Stomach (tissue), 9 donors: ENCODE results near the gene DCLK2. TPM values are rescaled to one million over a fixed set of nuclear protein-coding genes. Genes with fewer than 3 reads are reported as not detected.

Source experiments
- DNase-seq, 2 donors: peaks; one replicate each; pipeline versions ENCODE4 v3.0.0 to v3.0.0-alpha.2; 2013 to 2019
- H3K27ac ChIP-seq, 5 donors: fragments of 200-600 bp in 4 of 5; sonication (generic) in 4 of 5; one replicate each; pipeline ENCODE4 v1.5.1; 2013 to 2019; ENCODE audit warnings: mild to moderate bottlenecking in 1 of 5, moderate library complexity in 1 of 5
- H3K27me3 ChIP-seq, 3 donors: fragments of 200-600 bp; sonication (generic); one replicate each; pipeline ENCODE4 v1.5.1; 2017 to 2019; ENCODE audit warnings: mixed run types in 1 of 3
- H3K36me3 ChIP-seq, 4 donors: fragments of 200-600 bp; sonication (generic); 1 replicate in 3 of 4; 2 replicates in 1 of 4; pipeline ENCODE4 v1.5.1; 2016 to 2019
- H3K4me1 ChIP-seq, 4 donors: fragments of 200-600 bp; sonication (generic); one replicate each; pipeline ENCODE4 v1.5.1; 2016 to 2019
- H3K4me3 ChIP-seq, 4 donors: fragments of 200-600 bp; sonication (generic) in 3 of 4; one replicate each; pipeline ENCODE4 v1.5.1; 2016 to 2019; ENCODE audit warnings: mild to moderate bottlenecking in 1 of 4
- H3K9me3 ChIP-seq, 4 donors: fragments of 200-600 bp; sonication (generic); one replicate each; pipeline ENCODE4 v1.5.1; 2016 to 2019
- EP300 ChIP-seq: sonication (generic); formaldehyde crosslinking; IDR thresholded peaks from one replicate; pipeline ENCODE4 v1.6.1; 2017; ENCODE audit warnings: antibody characterized with exemption
- POLR2A ChIP-seq, 4 donors: fragments of 450-650 bp; IDR thresholded peaks; one replicate each; pipeline ENCODE4 v1.6.1; 2016; ENCODE audit warnings: antibody characterized with exemption in 4 of 4, control low read depth in 2 of 4, mild to moderate bottlenecking in 1 of 4, moderate library complexity in 1 of 4
- POLR2AphosphoS5 ChIP-seq, 3 donors: sonication (generic); formaldehyde crosslinking; IDR thresholded peaks; one replicate each; pipeline ENCODE4 v1.6.1; 2016; ENCODE audit warnings: antibody characterized with exemption in 3 of 3
- WGBS, 5 donors: extraction: QIAGEN DNeasy Blood & Tissue Kit in 3 of 5; methylation state at CpG; one replicate each; pipeline versions ENCODE4 v1.1.5 to v1.1.7; 2013 to 2018; 5-methylcytosine and 5-hydroxymethylcytosine counted together
- intact Hi-C: fragments of 100-400 bp; cut with DNase I; formaldehyde crosslinking; loops from one replicate; pipeline ENCODE4 v1.15.1; 2023; ENCODE audit warnings: low total_unique reads
- polyA plus RNA-seq, 3 donors: library from polyadenylated mRNA; stranded (reverse); fragments of 200-250 nt; gene quantifications; one replicate each; pipeline ENCODE4 v1.2.3, GENCODE V29; 2013
- total RNA-seq, 5 donors: library from RNA; depleted of rRNA; stranded (reverse); fragments of >200 nt; gene quantifications; one replicate each; pipeline versions ENCODE4 v1.1.0 to v1.2.3, GENCODE V29; 2014 to 2016
- TF ChIP-seq, protein P1 (sequence below), 7 experiments: fragments of 450-650 bp in 4 of 7; fragments of 200-600 bp in 3 of 7; sonication (generic) in 3 of 7; IDR thresholded peaks; one replicate each; pipeline ENCODE4 v1.5.1; 2016 to 2019; ENCODE audit warnings: antibody characterized with exemption in 7 of 7, control low read depth in 2 of 7, mild to moderate bottlenecking in 1 of 7
- donor health status: healthy with polysubstance abuse.
- donor health status: Bipolar disorder and iron deficiency.
- donor health status: healthy.

The DCLK2 gene
- total and polyA plus RNA-seq, 8 donors = 0.61 to 16.3 (median 1.7) TPM

DNA sequence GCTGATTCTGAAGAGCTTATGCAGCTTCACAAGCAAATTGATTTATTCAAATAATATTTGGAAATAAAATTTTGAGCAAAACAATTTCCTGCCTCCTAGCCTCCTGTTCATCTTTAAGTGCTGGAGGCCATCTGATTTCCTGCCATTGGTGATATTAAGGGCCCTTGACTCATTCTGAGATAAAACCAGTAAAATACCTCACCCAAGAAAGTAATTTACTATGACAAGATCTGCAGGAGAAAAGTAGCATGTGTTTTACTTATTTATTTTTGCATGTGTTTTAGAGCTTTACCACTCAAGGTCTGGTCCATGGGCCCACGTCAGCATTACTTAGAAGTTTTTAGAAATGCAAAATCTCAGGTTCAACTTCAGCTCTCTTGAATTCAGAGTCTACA, 67.7 kb downstream of the DCLK2 start:
- H3K27ac ChIP-seq = no peak overlapping the region
- intact Hi-C loops = no loop called here
- no peaks in the 10 kb centered on the region for H3K9me3 ChIP-seq
- H3K36me3 ChIP-seq = no peaks in the 10 kb centered on the region
- no peaks in the 10 kb centered on the region for H3K27me3 ChIP-seq
- peaks cover 0 to 20% (median under 1%) of the 10 kb centered on the region in 4 donors for H3K4me1 ChIP-seq
- 71 to 90% (median 79%) methylated on average over 1 of the region's 1 CpG for WGBS, 5 donors
- no peak for DNase-seq
- H3K4me3 ChIP-seq = no peak overlapping the region
- TF ChIP-seq POLR2A (IDR thresholded peaks at IDR 0.05) (no peak), POLR2AphosphoS5 (IDR thresholded peaks at IDR 0.05) (no peak), EP300 (no peak)
- TF ChIP-seq, protein P1, sequence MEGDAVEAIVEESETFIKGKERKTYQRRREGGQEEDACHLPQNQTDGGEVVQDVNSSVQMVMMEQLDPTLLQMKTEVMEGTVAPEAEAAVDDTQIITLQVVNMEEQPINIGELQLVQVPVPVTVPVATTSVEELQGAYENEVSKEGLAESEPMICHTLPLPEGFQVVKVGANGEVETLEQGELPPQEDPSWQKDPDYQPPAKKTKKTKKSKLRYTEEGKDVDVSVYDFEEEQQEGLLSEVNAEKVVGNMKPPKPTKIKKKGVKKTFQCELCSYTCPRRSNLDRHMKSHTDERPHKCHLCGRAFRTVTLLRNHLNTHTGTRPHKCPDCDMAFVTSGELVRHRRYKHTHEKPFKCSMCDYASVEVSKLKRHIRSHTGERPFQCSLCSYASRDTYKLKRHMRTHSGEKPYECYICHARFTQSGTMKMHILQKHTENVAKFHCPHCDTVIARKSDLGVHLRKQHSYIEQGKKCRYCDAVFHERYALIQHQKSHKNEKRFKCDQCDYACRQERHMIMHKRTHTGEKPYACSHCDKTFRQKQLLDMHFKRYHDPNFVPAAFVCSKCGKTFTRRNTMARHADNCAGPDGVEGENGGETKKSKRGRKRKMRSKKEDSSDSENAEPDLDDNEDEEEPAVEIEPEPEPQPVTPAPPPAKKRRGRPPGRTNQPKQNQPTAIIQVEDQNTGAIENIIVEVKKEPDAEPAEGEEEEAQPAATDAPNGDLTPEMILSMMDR (IDR thresholded peaks at IDR 0.05) = no peak

DNA sequence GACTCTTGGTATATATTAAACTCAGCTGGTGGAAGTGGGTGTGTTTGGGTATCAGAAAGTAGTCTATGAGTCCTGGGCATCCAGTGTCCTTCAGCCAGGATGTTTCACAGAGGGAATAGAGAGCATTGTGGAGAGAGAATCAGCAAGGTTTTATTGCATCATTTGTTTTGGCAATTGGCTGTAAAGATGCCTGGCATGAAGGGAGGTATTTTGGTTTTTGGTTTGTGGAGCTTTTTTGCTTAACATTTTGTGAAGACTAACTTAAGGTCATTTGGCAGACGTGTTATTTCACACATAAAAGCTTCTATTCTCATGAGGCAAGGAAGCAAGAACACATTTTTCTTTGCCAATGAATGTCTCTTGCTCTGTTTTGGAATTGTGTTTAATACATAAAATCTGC, 71.1 kb downstream of the DCLK2 start:
- no peak overlapping the region for H3K27ac ChIP-seq
- intact Hi-C loops = no loop called here
- 39 to 71% (median 67%) methylated on average over 1 of the region's 1 CpG for WGBS, 5 donors
- no peak for DNase-seq
- no peaks in the 10 kb centered on the region for H3K9me3 ChIP-seq
- no peaks in the 10 kb centered on the region for H3K36me3 ChIP-seq
- H3K27me3 ChIP-seq = no peaks in the 10 kb centered on the region
- peaks cover 0 to 16% (median 3%) of the 10 kb centered on the region in 4 donors for H3K4me1 ChIP-seq
- TF ChIP-seq, protein P1 (IDR thresholded peaks at IDR 0.05) = no peak
- TF ChIP-seq POLR2AphosphoS5 (IDR thresholded peaks at IDR 0.05) (no peak), POLR2A (IDR thresholded peaks at IDR 0.05) (no peak), EP300 (no peak)
- H3K4me3 ChIP-seq = no peak overlapping the region

DNA sequence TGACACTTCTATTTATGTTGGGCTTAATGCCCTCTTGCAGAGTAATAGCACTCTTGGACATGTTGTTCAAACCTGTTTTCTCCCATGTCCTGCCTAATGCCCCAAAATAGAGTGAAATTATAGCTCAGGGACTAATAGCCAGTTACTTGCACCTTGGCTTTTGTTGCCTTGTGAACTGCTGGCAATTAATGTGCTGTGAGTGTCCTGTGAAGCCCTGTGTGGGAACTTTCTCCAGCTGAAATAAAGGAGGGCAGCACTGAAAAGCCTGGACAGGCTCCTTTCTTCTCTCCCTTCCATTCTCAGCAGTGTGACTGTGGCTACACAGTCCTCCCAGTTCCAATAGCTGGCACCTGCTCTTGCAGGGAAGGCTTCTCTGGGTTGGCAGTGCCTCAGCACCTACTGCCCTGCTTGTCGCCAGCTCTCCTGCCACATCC, 72.4 kb downstream of the DCLK2 start:
- H3K4me1 ChIP-seq = peaks cover 0 to 16% (median 3%) of the 10 kb centered on the region in 4 donors
- DNase-seq = no peak
- intact Hi-C loops = no loop called here
- no peak for TF ChIP-seq POLR2AphosphoS5 (IDR thresholded peaks at IDR 0.05)
- TF ChIP-seq POLR2A (IDR thresholded peaks at IDR 0.05) = no peak
- TF ChIP-seq EP300 = no peak
- TF ChIP-seq, protein P1 (IDR thresholded peaks at IDR 0.05) = no peak
- no peak overlapping the region for H3K4me3 ChIP-seq
- WGBS, 5 donors = 81 to 91% (median 85%) methylated on average over 1 of the region's 1 CpG
- no peaks in the 10 kb centered on the region for H3K36me3 ChIP-seq
- no peak overlapping the region for H3K27ac ChIP-seq
- H3K9me3 ChIP-seq = no peaks in the 10 kb centered on the region
- no peaks in the 10 kb centered on the region for H3K27me3 ChIP-seq

DNA sequence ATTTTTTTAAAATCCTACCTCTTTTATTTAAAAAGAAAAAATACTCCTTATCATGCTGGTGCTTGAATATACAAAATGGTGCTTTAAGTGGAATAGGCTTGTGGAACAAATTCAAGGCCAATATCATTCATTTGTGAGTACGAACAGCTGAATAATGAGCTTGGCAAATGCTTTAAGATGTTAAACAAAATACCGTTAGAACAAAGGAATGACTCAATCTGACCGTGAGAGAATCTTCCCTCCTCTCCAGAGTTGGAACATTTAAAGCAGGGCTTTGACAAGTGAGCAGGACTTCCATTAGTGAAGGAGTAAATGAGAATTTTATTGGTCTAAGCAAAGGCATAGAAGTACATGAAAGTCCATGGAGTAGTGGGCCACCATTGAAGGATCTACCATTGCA, 74.5 kb downstream of the DCLK2 start:
- Histone ChIP-seq H3K4me3 (no peak overlapping the region), H3K4me1 (peaks cover 0 to 16% (median 3%) of the 10 kb centered on the region in 4 donors), H3K36me3 (no peaks in the 10 kb centered on the region), H3K9me3 (no peaks in the 10 kb centered on the region), H3K27me3 (no peaks in the 10 kb centered on the region), H3K27ac (no peak overlapping the region)
- TF ChIP-seq POLR2A (IDR thresholded peaks at IDR 0.05) (no peak), POLR2AphosphoS5 (IDR thresholded peaks at IDR 0.05) (no peak), EP300 (no peak)
- TF ChIP-seq, protein P1 (IDR thresholded peaks at IDR 0.05) = no peak
- WGBS, 5 donors = 53 to 64% (median 58%) methylated on average over 3 of the region's 3 CpGs
- intact Hi-C loops = no loop called here
- DNase-seq = peak in 1 of 2 donors; percentile 37
